Upper lobe of right lung (tissue), 1 donor: ENCODE results near the gene WNK2. TPM values are rescaled to one million over a fixed set of nuclear protein-coding genes. Genes with fewer than 3 reads are reported as not detected.
"Not testable (repeated sequence)": the region's sequence is repeated elsewhere in the genome, so short reads cannot be mapped to it uniquely, and the experiment has no call there.

Experiments used
- ATAC-seq: fragments of 200-7000 bp; cut with Tn5 transposase; one replicate; pipeline ENCODE4 v1.9.1; 2020; ENCODE audit warnings: mild to moderate bottlenecking, moderate library complexity
- DNase-seq: peaks from one replicate; pipeline ENCODE4 v3.0.0-alpha.2; 2020
- H3K27ac ChIP-seq: fragments of 200-600 bp; one replicate; pipeline ENCODE4 v1.8.0; 2022
- H3K27me3 ChIP-seq: fragments of 200-600 bp; one replicate; pipeline ENCODE4 v1.8.0; 2022; ENCODE audit warnings: mild to moderate bottlenecking
- H3K36me3 ChIP-seq: fragments of 200-600 bp; one replicate; pipeline ENCODE4 v1.8.0; 2022
- H3K4me1 ChIP-seq: fragments of 200-600 bp; one replicate; pipeline ENCODE4 v1.8.0; 2022
- H3K4me3 ChIP-seq: fragments of 200-600 bp; one replicate; pipeline ENCODE4 v1.8.0; 2022; ENCODE audit warnings: mild to moderate bottlenecking
- H3K9me3 ChIP-seq: fragments of 200-600 bp; one replicate; pipeline ENCODE4 v1.8.0; 2022
- CTCF ChIP-seq: fragments of 200-600 bp; IDR thresholded peaks from one replicate; pipeline ENCODE4 v1.8.0; 2022; ENCODE audit warnings: antibody characterized with exemption
- intact Hi-C: fragments of 100-400 bp; cut with DNase I; formaldehyde crosslinking; loops from one replicate; pipeline ENCODE4 v1.11.0; 2022
- total RNA-seq: library from RNA; stranded (reverse); fragmentation: NEBNext Ultra II Directional; extraction: Animal tissue kit (Norgen Biotek cat#: 25700); gene quantifications from one replicate; pipeline ENCODE4 v1.2.1, GENCODE V29; 2021
- donor health status: DM: no; HTN: yes; CAD: no; lungs with severe emphysema.

WNK2 gene
- total RNA-seq, 1 donor from 2014 or later = 0.35 TPM

DNA sequence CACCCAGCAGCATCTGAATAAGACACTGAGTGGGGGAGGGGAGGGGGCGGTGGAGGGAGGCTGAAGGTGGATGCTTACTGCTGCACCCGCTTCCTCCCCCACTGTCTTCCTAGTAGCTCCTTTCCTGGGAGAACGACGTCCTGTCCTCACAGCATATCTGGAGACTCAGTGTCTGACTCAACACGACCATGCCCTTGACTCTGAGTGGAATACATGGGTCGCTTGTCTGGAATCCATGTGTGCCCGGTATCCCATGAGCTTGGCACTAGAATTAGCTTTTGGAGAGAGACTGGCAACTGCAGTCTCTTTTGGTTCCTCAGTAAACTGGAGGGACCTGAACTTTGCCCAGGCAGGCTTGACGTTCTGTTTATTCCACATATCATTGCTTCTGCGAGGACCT, 142.1 kb downstream of the WNK2 start:
- no peaks in the 10 kb centered on the region for H3K4me1 ChIP-seq
- TF ChIP-seq CTCF = no peak
- H3K4me3 ChIP-seq = no peak overlapping the region
- no peaks in the 10 kb centered on the region for H3K27me3 ChIP-seq
- DNase-seq (no peak), ATAC-seq (no peak)
- no peaks in the 10 kb centered on the region for H3K9me3 ChIP-seq
- no peaks in the 10 kb centered on the region for H3K36me3 ChIP-seq
- intact Hi-C loops = no loop called here
- H3K27ac ChIP-seq = no peak overlapping the region

- Histone ChIP-seq H3K4me1 (no peaks in the 10 kb centered on the region), H3K27me3 (no peaks in the 10 kb centered on the region), H3K4me3 (no peak overlapping the region), H3K9me3 (no peaks in the 10 kb centered on the region), H3K36me3 (no peaks in the 10 kb centered on the region), H3K27ac (no peak overlapping the region)
- intact Hi-C loops = no loop called here
- DNase-seq = no peak
- no peak for TF ChIP-seq CTCF
- ATAC-seq = no peak
Measured at GRCh38 chr9:93326654-93327053, 142.7 kb downstream of the WNK2 start.

DNA sequence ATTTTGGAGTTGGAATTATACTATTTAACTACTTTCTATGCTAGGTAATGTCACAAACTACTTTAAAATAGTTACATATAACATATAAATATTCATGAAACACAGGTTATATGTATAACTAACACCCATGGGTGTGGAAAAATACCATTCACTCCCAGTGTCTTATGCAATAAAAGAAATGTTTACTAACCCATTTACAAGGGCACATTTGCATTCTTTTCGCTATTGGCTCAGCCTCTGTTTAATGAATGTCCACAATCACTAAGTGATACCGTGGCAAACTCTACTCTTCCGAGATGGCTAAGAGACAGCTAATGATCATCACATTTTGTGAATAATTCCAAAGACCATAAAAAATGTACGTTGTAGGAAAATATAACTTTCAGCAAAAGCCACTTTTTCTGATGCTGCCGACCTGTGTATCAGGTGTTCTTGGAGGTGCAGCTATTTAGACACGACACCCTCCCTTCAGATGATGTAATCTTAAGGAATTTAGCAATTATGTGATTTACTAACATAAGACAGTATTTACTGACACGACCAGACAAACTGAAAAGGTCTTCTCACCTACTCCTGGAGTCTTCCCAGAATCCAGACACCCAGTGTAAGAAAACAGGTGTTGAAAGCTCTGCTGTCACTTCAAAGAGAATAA, 145.8 kb downstream of the WNK2 start:
- no peak for TF ChIP-seq CTCF
- intact Hi-C loops = no loop called here
- Histone ChIP-seq H3K27me3 (no peaks in the 10 kb centered on the region), H3K4me3 (no peak overlapping the region), H3K9me3 (no peaks in the 10 kb centered on the region), H3K27ac (no peak overlapping the region), H3K4me1 (no peaks in the 10 kb centered on the region), H3K36me3 (no peaks in the 10 kb centered on the region)
- no peak for DNase-seq
- ATAC-seq = no peak

DNA sequence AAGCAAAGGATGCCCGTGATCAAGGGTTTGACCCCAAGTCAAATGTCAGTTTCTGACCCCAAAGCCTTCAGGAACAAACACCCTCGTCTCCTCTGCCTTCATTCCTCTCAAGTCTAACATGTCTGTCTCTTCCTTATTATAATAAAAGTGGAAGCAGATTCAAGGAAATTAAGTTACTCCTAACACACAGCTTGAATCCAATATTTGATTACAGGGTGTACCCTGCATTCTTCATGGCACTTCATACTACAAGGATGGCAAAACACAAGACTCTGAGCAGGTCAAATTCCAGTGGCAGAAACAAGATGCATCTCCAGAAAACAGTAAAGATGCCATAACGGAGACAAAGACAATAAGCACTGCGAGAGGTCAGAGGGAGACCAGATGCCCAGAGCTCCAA, 148.4 kb downstream of the WNK2 start:
- no peak for ATAC-seq
- Histone ChIP-seq H3K27me3 (no peaks in the 10 kb centered on the region), H3K36me3 (no peaks in the 10 kb centered on the region), H3K4me1 (no peaks in the 10 kb centered on the region), H3K4me3 (no peak overlapping the region), H3K9me3 (no peaks in the 10 kb centered on the region), H3K27ac (no peak overlapping the region)
- intact Hi-C loops = no loop called here
- no peak for TF ChIP-seq CTCF
- DNase-seq = no peak

DNA sequence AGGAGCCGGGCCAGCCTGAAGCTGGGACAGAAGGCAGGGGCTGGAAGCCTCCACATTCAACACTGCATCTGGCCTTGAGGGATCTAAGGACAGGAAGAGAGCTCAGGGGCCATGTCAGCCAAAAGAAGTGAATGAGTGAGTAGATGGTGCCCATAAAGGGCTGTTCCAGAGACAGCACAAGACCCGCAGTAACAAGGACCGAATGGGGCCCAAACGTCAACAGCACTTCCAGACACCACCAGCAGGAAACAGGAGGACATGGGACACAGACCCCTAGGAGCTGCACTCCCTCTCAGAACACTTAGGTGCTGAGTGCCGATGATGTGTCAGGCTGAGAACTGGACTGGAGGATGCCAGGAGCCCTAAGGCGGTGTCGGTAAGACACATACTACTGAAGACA, 152.8 kb downstream of the WNK2 start:
- DNase-seq = no peak
- no peak overlapping the region for H3K27ac ChIP-seq
- H3K9me3 ChIP-seq = no peaks in the 10 kb centered on the region
- intact Hi-C loops = no loop called here
- H3K27me3 ChIP-seq = no peaks in the 10 kb centered on the region
- ATAC-seq = no peak
- H3K4me3 ChIP-seq = no peak overlapping the region
- no peak for TF ChIP-seq CTCF
- no peaks in the 10 kb centered on the region for H3K4me1 ChIP-seq
- H3K36me3 ChIP-seq = no peaks in the 10 kb centered on the region

DNA sequence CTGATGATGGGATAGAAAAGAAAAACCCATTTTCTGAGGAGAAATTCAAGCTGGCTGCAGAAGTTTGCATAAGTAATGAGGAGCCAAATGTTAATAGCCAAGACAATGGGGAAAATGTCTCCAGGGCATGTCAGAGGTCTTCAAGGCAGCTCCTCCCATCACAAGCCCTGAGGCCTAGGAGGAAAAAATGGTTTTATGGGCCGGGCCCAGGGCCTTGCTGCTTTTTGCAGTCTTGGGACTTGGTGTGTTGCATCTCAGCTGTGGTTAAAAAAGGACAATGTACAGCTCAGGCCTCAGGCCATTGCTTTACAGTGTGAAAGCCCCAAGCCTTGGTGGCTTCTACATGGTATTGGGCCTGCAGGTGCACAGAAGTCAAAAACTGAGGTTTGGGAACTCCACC, 154.3 kb downstream of the WNK2 start:
- intact Hi-C loops, ATAC-seq, H3K4me3 ChIP-seq, DNase-seq, H3K4me1 ChIP-seq, H3K36me3 ChIP-seq, H3K9me3 ChIP-seq, H3K27me3 ChIP-seq, H3K27ac ChIP-seq: not testable (repeated sequence)
